Neutrophil (primary cell): ENCODE measurements around the gene LENG8.

Experiments
- H3K27ac ChIP-seq: fragments of 200-600 bp; sonication (generic); 2 replicates; pipeline ENCODE4 v1.5.1; 2016; ENCODE audit warnings: mild to moderate bottlenecking, moderate library complexity
- H3K27me3 ChIP-seq: fragments of 200-600 bp; sonication (generic); 2 replicates; pipeline ENCODE4 v1.6.0; 2016; ENCODE audit warnings: mild to moderate bottlenecking
- H3K36me3 ChIP-seq: fragments of 200-600 bp; sonication (generic); 2 replicates; pipeline ENCODE4 v1.5.1; 2017
- H3K4me1 ChIP-seq, 2 experiments: fragments of 200-600 bp in 1 of 2; sonication (generic) in 1 of 2; 1 replicate in 1 of 2; 2 replicates in 1 of 2; pipeline versions ENCODE4 v1.5.1 to v1.6.1; 2013 to 2016; ENCODE audit warnings: low read depth in 1 of 2, low read length in 1 of 2, mild to moderate bottlenecking in 1 of 2, moderate library complexity in 1 of 2; ENCODE audit not compliant: control insufficient read depth in 1 of 2, insufficient read depth in 1 of 2
- H3K4me3 ChIP-seq, 2 experiments: fragments of 200-600 bp in 1 of 2; sonication (generic) in 1 of 2; 1 replicate in 1 of 2; 2 replicates in 1 of 2; pipeline ENCODE4 v1.5.1; 2013 to 2016; ENCODE audit warnings: low read depth in 1 of 2, low read length in 1 of 2, mild to moderate bottlenecking in 1 of 2, moderate library complexity in 1 of 2
- H3K9me3 ChIP-seq: fragments of 200-600 bp; sonication (generic); 2 replicates; pipeline ENCODE4 v1.5.1; 2016
- TF ChIP-seq, protein P1 (sequence below): fragments of 200-600 bp; sonication (generic); IDR thresholded peaks from 2 replicates; pipeline ENCODE4 v1.5.1; 2016; ENCODE audit warnings: antibody characterized with exemption

LENG8 gene

DNA sequence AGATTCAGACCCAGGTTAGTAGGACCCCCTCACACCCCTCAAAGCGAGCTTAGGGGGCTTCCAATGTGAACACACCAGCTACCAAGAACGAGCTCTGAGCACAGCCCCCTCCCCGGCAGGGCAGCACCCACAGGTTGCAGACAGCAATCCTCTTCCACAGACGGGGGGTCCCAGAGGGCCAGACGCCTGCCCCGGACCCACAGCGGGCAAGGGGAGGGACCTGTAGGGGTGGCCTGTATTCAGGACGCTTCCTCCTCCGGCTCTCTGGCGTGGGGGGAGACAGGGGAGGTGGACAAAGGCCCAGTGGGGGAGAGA is 29.0 kb upstream of the LENG8 start:
- peaks cover 77% of the 10 kb centered on the region for H3K27me3 ChIP-seq
- H3K36me3 ChIP-seq: no peaks in the 10 kb centered on the region
- TF ChIP-seq, protein P1, sequence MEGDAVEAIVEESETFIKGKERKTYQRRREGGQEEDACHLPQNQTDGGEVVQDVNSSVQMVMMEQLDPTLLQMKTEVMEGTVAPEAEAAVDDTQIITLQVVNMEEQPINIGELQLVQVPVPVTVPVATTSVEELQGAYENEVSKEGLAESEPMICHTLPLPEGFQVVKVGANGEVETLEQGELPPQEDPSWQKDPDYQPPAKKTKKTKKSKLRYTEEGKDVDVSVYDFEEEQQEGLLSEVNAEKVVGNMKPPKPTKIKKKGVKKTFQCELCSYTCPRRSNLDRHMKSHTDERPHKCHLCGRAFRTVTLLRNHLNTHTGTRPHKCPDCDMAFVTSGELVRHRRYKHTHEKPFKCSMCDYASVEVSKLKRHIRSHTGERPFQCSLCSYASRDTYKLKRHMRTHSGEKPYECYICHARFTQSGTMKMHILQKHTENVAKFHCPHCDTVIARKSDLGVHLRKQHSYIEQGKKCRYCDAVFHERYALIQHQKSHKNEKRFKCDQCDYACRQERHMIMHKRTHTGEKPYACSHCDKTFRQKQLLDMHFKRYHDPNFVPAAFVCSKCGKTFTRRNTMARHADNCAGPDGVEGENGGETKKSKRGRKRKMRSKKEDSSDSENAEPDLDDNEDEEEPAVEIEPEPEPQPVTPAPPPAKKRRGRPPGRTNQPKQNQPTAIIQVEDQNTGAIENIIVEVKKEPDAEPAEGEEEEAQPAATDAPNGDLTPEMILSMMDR: no peak
- H3K4me1 ChIP-seq: peaks cover 18 to 19% of the 10 kb centered on the region in 2 experiments
- no peak overlapping the region for H3K4me3 ChIP-seq
- no peak overlapping the region for H3K27ac ChIP-seq
- no peaks in the 10 kb centered on the region for H3K9me3 ChIP-seq

DNA sequence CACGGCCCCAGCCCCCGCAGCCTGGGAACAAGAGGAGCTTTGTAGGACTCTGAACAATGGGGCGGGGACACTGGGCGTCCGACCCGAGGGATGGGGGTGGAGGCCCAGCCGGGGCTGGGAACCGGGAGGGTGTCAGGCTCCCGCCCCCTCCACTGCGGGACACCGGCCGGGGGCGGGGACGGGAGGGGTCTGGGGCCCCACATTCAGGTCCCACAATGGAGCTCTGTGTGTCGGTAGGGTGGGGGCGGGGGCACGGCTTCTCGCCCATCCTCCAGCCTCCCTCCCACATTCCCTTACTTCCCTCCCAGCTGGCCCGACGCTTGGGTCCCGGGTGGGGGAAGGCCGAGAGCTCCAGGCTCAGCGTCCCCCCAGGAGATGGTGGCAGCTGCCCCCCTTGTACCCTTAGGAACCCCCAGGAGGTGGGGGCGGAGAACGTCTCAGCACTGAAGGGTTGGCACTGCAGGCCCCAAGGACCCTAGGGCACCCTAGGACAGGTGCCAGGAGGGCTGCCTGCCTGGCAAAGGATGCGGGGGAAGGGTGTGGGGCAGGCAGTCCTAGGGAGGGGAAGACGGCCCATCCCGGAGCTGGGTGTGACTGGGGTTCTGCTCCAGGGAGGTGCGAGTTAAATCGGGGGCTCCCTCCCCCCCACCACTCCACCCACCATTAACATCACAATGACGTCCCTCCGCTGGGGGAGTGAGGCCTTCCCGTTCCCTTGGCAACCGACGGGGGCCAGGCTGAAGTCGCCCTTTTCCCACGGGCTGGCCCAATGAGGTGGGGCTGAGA is 28.4 kb upstream of the LENG8 start:
- Histone ChIP-seq H3K27ac (no peak overlapping the region), H3K9me3 (no peaks in the 10 kb centered on the region), H3K4me3 (no peak overlapping the region), H3K27me3 (peaks cover 77% of the 10 kb centered on the region), H3K36me3 (no peaks in the 10 kb centered on the region), H3K4me1 (peaks cover 18 to 19% of the 10 kb centered on the region in 2 experiments)
- TF ChIP-seq, protein P1: no peak

DNA sequence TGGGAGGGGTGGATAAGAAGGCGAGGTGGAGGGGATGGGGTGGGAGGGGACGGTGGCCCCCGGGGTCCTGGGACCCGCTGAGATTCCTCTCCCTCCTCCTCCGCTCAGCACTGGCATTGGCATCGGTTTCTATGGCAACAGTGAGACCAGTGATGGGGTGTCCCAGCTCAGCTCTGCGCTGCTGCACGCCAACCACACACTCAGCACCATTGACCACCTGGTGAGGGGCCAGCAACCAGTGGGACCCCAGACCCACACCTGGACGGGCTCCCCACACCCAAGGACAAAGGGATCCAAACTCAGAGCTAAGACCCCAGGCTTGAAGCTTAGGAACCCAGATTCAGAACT is 27.9 kb upstream of the LENG8 start:
- peaks cover 77% of the 10 kb centered on the region for H3K27me3 ChIP-seq

DNA sequence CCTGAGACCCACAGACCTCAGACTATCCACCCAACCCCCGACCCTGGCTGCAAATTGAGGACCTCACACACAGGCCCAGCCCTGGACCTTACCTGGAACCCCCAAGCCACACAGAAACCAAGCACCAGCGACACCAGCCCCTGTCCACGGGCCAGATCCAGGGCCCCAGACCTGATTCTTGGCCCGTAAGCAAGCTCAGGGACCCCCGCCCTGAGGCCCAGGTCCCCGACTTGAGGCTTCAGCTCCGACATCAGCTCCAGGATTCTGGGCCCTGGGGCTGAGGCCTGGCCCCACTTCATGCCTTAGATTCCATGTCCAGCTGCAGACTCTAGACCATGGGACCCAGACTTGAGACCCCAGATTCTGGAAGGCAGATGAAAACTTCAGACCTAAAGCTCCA is 27.5 kb upstream of the LENG8 start:
- Histone ChIP-seq H3K4me1 (peaks cover 18 to 19% of the 10 kb centered on the region in 2 experiments), H3K27me3 (peaks cover 77% of the 10 kb centered on the region), H3K4me3 (no peak overlapping the region), H3K9me3 (no peaks in the 10 kb centered on the region), H3K27ac (no peak overlapping the region), H3K36me3 (no peaks in the 10 kb centered on the region)
- TF ChIP-seq, protein P1: no peak

More for the DNA sequence above, 27.9 kb upstream of the LENG8 start:
- Histone ChIP-seq H3K4me3 (no peak overlapping the region), H3K27ac (no peak overlapping the region), H3K36me3 (no peaks in the 10 kb centered on the region), H3K4me1 (peaks cover 18 to 19% of the 10 kb centered on the region in 2 experiments), H3K9me3 (no peaks in the 10 kb centered on the region)
- TF ChIP-seq, protein P1: no peak

DNA sequence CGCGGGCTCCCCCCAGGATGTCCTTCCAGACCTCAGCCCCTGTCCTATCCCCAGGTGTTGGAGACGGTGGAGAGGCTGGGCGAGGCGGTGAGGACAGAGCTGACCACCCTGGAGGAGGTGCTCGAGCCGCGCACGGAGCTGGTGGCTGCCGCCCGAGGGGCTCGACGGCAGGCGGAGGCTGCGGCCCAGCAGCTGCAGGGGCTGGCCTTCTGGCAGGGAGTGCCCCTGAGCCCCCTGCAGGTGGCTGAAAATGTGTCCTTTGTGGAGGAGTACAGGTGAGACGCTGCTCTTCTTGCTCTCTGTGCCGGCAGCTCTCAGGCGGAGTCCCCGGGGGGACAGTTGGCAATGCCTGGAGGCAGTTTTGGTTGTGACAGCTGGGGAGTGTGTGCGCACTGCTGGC is 26.9 kb upstream of the LENG8 start:
- Histone ChIP-seq H3K4me3 (no peak overlapping the region), H3K27me3 (peaks cover 75% of the 10 kb centered on the region), H3K36me3 (no peaks in the 10 kb centered on the region), H3K4me1 (peaks cover 18 to 19% of the 10 kb centered on the region in 2 experiments), H3K27ac (no peak overlapping the region), H3K9me3 (no peaks in the 10 kb centered on the region)
- TF ChIP-seq, protein P1: no peak
